ENCODE data around the gene SNAPC2.

SNAPC2 gene

GRCh38 chr19:7947939-7948338 lies 27.8 kb downstream of the SNAPC2 start:
- TF ChIP-seq, protein P1, sequence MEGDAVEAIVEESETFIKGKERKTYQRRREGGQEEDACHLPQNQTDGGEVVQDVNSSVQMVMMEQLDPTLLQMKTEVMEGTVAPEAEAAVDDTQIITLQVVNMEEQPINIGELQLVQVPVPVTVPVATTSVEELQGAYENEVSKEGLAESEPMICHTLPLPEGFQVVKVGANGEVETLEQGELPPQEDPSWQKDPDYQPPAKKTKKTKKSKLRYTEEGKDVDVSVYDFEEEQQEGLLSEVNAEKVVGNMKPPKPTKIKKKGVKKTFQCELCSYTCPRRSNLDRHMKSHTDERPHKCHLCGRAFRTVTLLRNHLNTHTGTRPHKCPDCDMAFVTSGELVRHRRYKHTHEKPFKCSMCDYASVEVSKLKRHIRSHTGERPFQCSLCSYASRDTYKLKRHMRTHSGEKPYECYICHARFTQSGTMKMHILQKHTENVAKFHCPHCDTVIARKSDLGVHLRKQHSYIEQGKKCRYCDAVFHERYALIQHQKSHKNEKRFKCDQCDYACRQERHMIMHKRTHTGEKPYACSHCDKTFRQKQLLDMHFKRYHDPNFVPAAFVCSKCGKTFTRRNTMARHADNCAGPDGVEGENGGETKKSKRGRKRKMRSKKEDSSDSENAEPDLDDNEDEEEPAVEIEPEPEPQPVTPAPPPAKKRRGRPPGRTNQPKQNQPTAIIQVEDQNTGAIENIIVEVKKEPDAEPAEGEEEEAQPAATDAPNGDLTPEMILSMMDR (IDR thresholded peaks at IDR 0.05), result no peak

GRCh38 chr19:7953060-7953459 lies 32.9 kb downstream of the SNAPC2 start:
- TF ChIP-seq, protein P1 (IDR thresholded peaks at IDR 0.05), result no peak

GRCh38 chr19:7953576-7953975 lies 33.4 kb downstream of the SNAPC2 start:
- TF ChIP-seq, protein P1 (IDR thresholded peaks at IDR 0.05), result no peak

DNA sequence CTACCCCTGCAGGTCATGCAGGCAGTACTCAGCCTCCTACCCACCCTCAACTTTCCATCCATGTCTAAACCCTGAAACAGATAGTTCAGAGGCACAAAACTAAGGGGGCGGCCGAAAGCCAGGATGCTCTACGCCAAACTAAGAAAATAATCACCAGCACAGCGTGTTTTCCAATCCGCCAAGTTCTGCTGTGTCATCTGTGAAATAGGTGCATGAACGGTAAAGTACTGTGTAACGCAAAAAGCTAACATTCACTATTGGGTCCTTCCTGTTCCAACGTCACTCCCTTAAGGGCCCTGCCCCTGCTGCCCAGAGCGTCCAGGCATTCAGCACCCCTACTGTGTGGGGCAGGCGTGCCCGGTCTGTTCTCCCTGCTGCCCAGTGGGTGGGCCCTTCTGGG lies 35.6 kb downstream of the SNAPC2 start:
- TF ChIP-seq, protein P1 (IDR thresholded peaks at IDR 0.05), result no peak

GRCh38 chr19:7959211-7959610 lies 39.1 kb downstream of the SNAPC2 start:
- TF ChIP-seq, protein P1 (IDR thresholded peaks at IDR 0.05), result no peak

DNA sequence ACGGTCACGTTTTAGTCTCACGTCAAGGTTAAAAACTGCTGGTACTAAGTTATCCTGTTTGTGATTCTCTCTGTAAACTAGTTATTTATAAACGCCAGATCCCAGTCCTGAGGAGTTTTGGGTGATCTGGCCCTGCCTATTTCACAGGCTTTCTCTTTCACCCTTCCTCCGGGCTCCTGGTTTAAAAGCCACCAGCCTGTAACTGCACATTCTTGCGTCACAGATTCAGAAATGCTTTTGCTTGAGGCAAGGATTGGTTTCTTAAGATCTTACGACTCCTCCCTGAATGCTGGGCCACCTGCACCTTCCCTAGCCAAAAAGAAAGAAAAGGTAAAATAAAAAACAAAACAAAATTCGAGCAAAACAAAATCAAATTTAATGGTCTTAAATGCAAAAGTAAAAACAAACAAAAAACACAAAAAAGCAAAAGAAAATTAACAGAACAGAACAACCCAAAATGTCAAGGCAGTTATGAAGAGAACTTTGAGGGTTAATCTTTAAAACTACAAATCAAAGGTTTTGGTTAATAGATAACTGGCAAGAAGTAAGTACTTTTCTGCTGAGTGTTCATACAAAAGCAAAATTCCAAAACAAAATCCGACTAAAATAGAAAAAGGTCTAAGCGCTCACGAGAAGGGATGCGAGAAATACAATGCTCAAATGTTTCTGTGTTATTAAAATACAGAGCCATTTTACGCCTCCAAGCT lies 41.9 kb downstream of the SNAPC2 start:
- TF ChIP-seq, protein P1 (IDR thresholded peaks at IDR 0.05), result no peak

DNA sequence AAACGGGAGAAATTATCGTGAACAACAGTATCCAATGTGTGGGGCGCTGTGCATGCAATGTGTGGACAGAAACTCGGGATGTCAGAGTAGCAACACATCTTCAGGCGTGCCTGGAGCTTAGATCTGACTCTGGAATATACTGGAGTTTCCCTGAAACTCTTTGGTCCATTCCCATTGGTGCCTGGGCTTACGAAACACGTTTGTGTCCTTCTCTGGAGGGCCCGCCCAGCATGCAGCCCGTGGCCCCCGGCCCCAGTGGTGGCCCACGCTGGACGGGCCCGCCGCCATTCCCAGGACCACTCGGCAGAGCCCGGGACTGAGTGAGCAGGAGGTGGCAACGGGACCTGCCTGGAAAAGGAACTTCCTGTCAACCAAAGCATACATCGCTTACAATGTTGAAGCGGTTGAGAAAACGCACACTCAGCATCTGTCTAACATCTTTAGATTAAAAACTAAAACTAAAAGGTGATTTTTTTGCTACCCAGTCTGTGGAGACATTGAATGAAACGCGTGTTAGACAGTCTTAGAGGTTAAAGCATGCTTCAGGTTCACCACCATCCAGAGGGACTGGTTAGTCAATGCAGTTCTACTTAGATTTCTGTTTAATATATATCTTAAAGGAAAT lies 42.6 kb downstream of the SNAPC2 start:
- TF ChIP-seq, protein P1 (IDR thresholded peaks at IDR 0.05), result no peak

Measured in LNCAP (cell line).